HG03575 (cell line): ENCODE measurements around the gene HOMEZ.
"Not testable (repeated sequence)": the region's sequence is repeated elsewhere in the genome, so short reads cannot be mapped to it uniquely, and the experiment has no call there.

Experiments used
- ATAC-seq: cut with Tn5 transposase; IDR thresholded peaks from one replicate; pipeline ENCODE4 v1.9.1; 2021; ENCODE audit not compliant: unreplicated experiment, insufficient number of reproducible peaks, low FRiP score; ENCODE audit errors: extremely low read depth

HOMEZ gene, protein sequence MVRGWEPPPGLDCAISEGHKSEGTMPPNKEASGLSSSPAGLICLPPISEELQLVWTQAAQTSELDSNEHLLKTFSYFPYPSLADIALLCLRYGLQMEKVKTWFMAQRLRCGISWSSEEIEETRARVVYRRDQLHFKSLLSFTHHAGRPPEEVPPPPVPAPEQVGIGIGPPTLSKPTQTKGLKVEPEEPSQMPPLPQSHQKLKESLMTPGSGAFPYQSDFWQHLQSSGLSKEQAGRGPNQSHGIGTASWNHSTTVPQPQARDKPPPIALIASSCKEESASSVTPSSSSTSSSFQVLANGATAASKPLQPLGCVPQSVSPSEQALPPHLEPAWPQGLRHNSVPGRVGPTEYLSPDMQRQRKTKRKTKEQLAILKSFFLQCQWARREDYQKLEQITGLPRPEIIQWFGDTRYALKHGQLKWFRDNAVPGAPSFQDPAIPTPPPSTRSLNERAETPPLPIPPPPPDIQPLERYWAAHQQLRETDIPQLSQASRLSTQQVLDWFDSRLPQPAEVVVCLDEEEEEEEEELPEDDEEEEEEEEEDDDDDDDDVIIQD

GRCh38 chr14:23286020-23286901 is at the start of gene HOMEZ:
HOMEZ (minus strand) TSS chr14:23286132; CDS start chr14:23285952, 180 bp downstream.
- ATAC-seq = peak; percentile 85

DNA sequence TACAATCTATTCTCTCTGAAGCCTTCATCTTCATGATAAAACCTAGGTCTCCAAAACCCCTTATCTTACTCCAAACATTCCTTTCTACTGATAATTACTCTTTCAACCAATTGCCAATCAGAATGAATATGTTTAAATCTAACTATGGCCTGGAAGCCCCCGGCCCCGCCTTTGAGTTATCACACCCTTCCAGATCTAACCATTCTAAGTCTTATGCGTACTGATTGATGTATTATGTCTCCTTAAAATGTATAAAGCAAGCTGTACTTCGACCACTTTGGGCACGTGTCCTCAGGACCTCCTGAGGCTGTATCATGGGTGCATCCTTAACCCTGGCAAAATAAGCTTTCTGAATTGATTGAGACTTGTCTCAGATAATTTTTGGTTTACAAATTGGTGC is 49.7 kb upstream of the HOMEZ start:
- ATAC-seq = no peak

- ATAC-seq = no peak
Observed at GRCh38 chr14:23327947-23328744, 42.2 kb upstream of the HOMEZ start.

DNA sequence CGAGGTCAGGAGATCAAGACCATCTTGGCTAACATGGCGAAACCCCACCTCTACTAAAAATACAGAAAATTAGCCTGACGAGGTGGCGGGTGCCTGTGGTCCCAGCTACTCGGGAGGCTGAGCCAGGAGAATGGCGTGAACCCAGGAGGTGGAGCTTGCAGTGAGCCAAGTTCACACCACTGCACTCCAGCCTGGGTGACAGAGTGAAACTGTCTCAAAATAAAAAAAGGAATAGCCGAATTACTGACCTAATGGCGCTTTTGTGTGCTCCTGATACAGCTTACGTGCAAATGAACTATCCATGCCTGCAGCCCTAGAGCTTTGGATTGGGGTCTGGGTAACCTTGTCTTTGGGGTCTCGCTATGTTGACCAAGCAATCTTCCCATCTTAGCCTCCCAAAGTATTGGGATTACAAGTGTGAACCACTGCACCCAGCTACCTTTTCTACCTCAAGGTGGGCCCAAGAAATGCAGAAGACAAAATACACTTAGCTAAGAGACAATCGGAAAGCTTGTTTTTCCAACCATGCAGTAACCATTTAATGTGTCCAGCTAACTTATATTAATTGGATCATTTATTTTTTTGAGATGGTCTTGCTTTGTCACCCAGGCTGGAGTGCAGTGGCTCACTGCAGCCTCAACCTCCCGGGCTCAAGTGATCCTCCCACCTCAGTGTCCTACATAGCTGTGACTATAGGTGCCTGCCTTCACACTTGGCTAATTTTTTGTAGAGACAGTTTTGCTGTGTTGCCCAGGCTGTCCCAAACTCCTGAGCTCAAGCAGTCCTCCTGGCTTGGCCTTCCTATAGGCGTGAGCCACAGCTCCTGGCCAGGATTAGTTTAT is 40.8 kb upstream of the HOMEZ start:
- ATAC-seq = no peak

- ATAC-seq = not testable (repeated sequence)
Observed at GRCh38 chr14:23325746-23326145, 39.8 kb upstream of the HOMEZ start.

DNA sequence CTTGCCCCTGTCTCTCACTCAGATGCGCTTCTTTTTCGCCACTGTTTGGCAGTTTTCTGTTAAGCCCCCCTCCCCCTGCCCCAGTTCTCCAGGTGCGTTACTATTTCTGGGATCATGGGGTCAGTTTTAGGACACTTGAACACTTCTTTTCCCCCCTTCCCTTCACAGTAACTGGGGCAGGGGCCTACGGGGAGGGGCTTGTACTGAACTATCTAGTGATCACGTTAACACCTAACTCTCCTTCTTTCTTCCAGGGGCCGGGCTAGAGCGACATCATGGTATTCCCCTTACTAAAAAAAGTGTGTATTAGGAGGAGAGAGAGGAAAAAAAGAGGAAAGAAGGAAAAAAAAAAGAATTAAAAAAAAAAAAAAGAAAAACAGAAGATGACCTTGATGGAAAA is 39.1 kb upstream of the HOMEZ start:
- ATAC-seq = no peak

DNA sequence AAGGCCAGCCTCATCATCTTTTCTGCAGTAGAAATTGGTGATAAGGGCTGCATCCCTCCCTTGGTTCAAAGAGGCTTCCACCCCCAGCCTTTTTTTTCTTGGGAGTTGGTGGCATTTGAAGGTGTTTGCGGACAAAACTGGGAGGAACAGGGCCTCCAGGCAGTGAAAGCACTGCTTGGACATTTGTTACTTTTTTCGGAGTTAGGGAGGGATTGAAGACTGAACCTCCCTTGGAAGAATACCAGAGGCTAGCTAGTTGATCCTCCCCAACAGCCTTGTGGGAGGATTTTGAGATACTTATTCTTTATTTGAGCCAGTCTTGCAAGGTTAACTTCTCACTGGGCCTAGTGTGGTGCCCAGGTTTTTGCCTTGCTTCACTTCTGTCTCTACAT is 38.5 kb upstream of the HOMEZ start:
- ATAC-seq = no peak

GRCh38 chr14:23323838-23324454 is 38.0 kb upstream of the HOMEZ start:
- ATAC-seq = no peak

GRCh38 chr14:23322568-23323517 is 36.9 kb upstream of the HOMEZ start:
- no peak for ATAC-seq

DNA sequence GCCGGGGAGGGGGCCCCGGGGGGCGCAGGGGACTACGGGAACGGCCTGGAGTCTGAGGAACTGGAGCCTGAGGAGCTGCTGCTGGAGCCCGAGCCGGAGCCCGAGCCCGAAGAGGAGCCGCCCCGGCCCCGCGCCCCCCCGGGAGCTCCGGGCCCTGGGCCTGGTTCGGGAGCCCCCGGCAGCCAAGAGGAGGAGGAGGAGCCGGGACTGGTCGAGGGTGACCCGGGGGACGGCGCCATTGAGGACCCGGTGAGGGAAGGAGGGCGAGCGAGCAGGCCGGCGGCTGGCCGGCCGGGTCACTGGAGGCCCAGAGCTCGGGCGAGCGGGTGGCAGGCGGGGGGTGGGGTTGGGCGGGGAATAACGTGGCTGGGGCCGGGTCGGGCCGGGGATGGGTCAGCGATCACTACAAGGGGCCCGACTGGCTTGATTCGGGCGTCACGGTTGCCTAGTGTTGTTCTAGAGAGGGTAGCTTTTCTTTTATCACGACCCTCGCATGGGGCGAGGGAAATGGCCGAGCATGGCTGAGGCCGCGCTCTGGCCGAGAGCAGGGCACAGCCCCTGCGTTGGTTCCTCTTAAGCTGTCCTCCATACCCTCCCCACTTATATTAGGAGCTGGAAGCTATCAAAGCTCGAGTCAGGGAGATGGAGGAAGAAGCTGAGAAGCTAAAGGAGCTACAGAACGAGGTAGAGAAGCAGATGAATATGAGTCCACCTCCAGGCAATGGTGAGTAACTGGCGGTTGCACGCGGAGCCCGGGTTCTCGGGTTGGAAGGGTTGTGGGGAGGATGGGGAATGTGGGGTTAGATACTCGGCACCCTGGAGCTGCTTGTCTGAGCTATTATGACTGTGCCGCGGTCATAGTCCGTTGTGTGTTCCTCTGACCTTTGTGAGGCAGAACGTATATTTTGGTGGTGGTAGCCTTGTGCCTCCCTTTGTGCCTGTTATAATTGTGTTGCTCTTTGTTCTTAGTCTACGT is 35.9 kb upstream of the HOMEZ start:
- no peak for ATAC-seq

DNA sequence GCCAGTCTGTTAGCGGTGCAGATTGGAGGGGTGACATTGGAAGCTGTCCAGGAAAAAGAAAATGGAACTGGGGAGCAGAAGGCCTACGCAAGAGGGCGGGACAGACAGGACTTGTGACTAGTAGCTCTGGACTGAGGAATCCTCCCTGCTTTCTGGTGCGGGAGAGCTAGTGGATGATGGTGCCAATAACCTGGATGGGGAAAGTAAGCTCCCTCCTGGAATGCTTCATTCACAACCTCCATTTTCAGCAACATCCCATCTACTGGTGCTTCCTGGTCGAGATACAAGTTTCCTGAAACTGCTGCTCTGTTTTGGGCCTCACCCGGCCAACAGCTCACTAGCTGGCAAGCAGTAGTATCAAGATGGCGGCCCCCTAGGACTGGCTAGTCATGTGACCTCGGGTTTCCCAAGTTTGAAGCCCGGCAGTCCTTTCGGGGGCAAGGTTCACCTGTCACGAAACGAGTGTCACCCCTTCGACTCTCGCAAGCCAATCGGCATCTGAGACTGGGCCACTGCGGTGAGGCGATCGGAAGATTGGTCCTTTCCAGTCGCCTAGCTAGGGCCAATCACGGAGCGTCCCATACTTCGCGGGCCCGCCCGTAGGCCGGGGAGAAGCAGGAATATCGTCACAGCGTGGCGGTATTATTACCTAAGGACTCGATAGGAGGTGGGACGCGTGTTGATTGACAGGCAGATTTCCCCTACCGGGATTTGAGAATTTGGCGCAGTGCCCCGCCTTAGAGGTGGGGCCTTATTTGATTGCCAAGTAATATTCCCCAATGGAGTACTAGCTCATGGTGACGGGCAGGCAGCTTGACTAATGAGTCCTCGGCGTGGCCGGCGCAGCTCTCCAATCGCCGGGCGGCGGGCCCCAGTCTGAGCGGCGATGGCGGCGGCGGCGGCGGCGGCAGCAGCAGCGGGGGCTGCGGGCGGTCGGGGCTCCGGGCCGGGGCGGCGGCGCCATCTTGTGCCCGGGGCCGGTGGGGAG is 34.9 kb upstream of the HOMEZ start, which contains the start of gene PABPN1:
PABPN1 (plus strand) TSS at position 874 of the 988 bp plus-strand sequence; CDS start at position 887, 13 bp downstream.
- ATAC-seq = peak; percentile 86

DNA sequence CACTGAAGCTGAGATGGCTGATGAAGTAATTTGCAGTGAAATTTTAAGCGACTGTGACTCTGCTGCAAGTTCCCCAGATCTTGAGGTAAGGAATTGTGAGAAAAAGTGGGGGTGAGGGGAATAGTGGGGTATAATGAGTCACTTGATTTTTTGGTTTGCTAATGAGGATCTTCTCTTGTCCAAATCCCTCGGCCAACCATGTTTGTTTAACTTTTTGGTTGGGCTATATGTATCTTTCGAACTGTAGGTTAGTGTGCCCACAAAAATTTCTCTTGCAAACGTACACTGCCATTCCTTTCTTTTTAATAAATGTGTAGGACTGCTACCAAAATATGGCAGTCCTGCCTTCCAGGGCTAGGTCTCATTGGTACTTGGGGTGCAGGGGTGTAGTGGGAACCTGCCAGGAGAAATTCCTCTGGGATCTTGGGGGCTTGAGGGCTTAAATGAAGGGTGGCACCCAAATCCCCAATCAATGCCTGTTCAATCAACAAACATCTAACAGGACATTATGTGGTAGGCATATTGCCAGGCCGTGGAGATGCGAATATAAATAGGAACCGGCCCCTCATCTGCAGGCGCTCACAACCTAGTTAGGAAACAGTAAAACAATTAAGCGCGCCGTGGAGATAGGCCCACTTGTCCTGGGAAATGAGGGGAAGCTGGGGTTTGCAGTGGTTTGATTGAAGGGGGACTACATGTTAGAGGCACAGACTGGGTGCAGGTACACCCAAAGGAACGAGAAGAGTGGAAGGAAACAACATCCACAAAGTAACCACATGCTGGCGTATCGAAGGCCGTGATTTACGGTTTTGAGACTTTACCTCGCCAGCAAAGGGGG is 34.0 kb upstream of the HOMEZ start:
- no peak for ATAC-seq

DNA sequence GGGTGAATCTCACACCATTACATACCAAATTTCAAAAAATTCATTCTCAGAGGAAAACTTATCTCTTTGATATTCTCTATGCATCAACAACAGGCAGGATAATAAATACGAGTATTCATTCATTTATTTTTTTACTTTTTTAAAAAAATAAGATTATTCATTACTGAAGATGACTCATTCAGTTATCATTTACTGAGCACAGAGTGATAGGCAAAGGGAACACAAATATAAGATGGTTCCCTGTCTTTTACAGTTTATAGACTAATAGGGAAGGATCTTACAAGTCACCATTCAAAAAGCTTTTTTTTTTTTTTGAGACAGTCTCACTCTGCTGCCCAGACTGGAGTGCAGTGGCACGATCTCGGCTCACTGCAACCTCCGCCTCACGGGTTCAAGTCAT is 30.4 kb upstream of the HOMEZ start:
- ATAC-seq = no peak

GRCh38 chr14:23310546-23310945 is 24.6 kb upstream of the HOMEZ start:
- no peak for ATAC-seq
